OCI-LY7 (cell line): Measurements from ENCODE around the gene WDR5. TPM values are rescaled to one million over a fixed set of nuclear protein-coding genes. Genes with fewer than 3 reads are reported as not detected.

ENCODE experiments used
- BruUV-seq: library from RNA; stranded (reverse); fragments of 400-500 nt; replicated peaks from 2 replicates; lab custom pipeline; 2021; lab: Mats Ljungman, UMichigan
- CTCF ChIA-PET: fragments of 300-600 bp; sonication (Branson Sonifier 250); formaldehyde crosslinking; loops from one replicate; lab custom pipeline; 2022; ENCODE audit warnings: antibody characterized with exemption; ENCODE audit not compliant: unreplicated experiment; lab: Charles Lee
- POLR2A ChIA-PET: fragments of 300-600 bp; sonication (Branson Sonifier 250); formaldehyde crosslinking; loops from one replicate; lab custom pipeline; 2022; ENCODE audit warnings: antibody characterized with exemption; lab: Charles Lee
- DNase-seq: peaks from one replicate; pipeline ENCODE4 v3.0.0-alpha.2; 2015; ENCODE audit warnings: low spot score
- H2AFZ ChIP-seq: fragments of 200-600 bp; sonication (generic), shearing (Covaris generic); 2 replicates; pipeline ENCODE4 v1.6.1; 2014; ENCODE audit warnings: mild to moderate bottlenecking, antibody characterized with exemption, low read length, moderate library complexity
- H3K27ac ChIP-seq: fragments of 200-600 bp; sonication (generic); 2 replicates; pipeline ENCODE4 v1.5.1; 2014; ENCODE audit warnings: mixed run types, low read depth, mild to moderate bottlenecking, moderate library complexity, low read length, inconsistent platforms; ENCODE audit not compliant: poor library complexity, severe bottlenecking
- H3K36me3 ChIP-seq: fragments of 200-600 bp; sonication (generic); 2 replicates; pipeline ENCODE4 v1.6.1; 2014; ENCODE audit warnings: mild to moderate bottlenecking, antibody characterized with exemption, low read length, moderate library complexity, mixed read lengths; ENCODE audit not compliant: insufficient read depth
- H3K4me1 ChIP-seq: fragments of 200-600 bp; sonication (generic); 2 replicates; pipeline ENCODE4 v1.5.1; 2014; ENCODE audit warnings: mild to moderate bottlenecking, low read length; ENCODE audit not compliant: insufficient read depth, poor library complexity, severe bottlenecking
- H3K4me2 ChIP-seq: fragments of 200-600 bp; sonication (generic); 2 replicates; pipeline ENCODE4 v1.6.1; 2014; ENCODE audit warnings: mild to moderate bottlenecking, low read length
- H3K4me3 ChIP-seq: fragments of 200-600 bp; sonication (generic); 2 replicates; pipeline ENCODE4 v1.5.1; 2014; ENCODE audit warnings: mild to moderate bottlenecking, low read depth, low read length; ENCODE audit not compliant: poor library complexity, severe bottlenecking
- H3K79me2 ChIP-seq: fragments of 200-600 bp; sonication (generic); 2 replicates; pipeline ENCODE4 v1.6.1; 2016; ENCODE audit warnings: low read depth, mild to moderate bottlenecking, low read length, moderate library complexity, mixed read lengths; ENCODE audit not compliant: insufficient read depth
- H3K9me2 ChIP-seq: fragments of 200-600 bp; sonication (generic); 2 replicates; pipeline ENCODE4 v1.6.1; 2016; ENCODE audit warnings: mild to moderate bottlenecking, low read length, mixed read lengths; ENCODE audit not compliant: insufficient read depth
- H3K9me3 ChIP-seq: fragments of 200-600 bp; sonication (generic); 2 replicates; pipeline ENCODE4 v1.6.1; 2014; ENCODE audit warnings: mild to moderate bottlenecking, mixed run types, low read length, mixed read lengths
- H4K20me1 ChIP-seq: fragments of 200-600 bp; sonication (generic); 2 replicates; pipeline ENCODE4 v1.6.1; 2014; ENCODE audit warnings: mild to moderate bottlenecking, antibody characterized with exemption, low read length, moderate library complexity, mixed read lengths; ENCODE audit not compliant: insufficient read depth
- EZH2phosphoT487 ChIP-seq: fragments of 200-600 bp; sonication (generic); IDR thresholded peaks from 2 replicates; pipeline ENCODE4 v1.6.1; 2018; ENCODE audit warnings: low read depth, borderline replicate concordance, mild to moderate bottlenecking, mixed run types, antibody characterized with exemption, low read length, moderate library complexity, mixed read lengths
- intact Hi-C: fragments of 100-400 bp; cut with micrococcal nuclease; formaldehyde crosslinking; loops from one replicate; pipeline ENCODE4 v1.10.0; 2022; ENCODE audit not compliant: unreplicated experiment
- total RNA-seq, 2 experiments: library from RNA; depleted of rRNA in 1 of 2; stranded (reverse); fragments of >200 nt in 1 of 2; shearing (Covaris generic) in 1 of 2; gene quantifications; 2 replicates each; pipeline ENCODE4 v1.2.3, GENCODE V29; 2014 to 2022
- TF ChIP-seq, protein P1 (sequence below): fragments of 200-600 bp; sonication (generic); conservative IDR thresholded peaks from 2 replicates; pipeline ENCODE4 v1.5.1; 2014; ENCODE audit warnings: mild to moderate bottlenecking, antibody characterized with exemption, low read length, moderate library complexity, mixed read lengths

WDR5 gene
- total RNA-seq, 2 experiments from 2014 or later: 32.5 to 44.6 TPM

DNA sequence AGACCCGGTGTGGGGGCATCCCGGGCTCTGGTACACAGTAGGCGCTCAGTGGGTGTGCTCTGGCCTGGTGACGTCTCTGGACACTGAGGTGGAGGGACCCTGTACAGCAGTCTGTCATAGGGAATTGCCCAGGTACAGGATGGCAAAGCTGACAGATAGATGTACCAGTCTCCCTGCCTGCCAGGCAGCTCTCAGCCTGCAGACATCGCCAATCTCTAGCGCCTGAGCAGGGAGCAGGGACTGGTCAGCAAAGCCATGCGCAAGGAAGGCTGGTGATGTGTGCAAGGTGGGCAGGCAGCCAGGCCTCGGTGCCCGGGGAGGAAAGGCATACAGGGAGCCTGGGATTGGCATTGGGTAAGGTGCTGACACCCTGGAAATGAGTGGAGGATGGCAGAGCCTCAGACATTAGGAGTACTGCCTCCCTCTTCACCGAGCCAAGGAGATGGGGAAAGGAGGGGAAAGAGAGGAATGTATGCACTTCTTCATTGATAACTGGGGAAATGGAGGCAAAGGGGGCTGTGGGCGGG is 34.2 kb upstream of the WDR5 start:
- no TSS peak for BruUV-seq
- no peak overlapping the region for H3K4me3 ChIP-seq
- intact Hi-C loops: no loop called here
- no peaks in the 10 kb centered on the region for H3K9me2 ChIP-seq
- H3K27ac ChIP-seq: no peak overlapping the region
- no peak overlapping the region for H2AFZ ChIP-seq
- no peaks in the 10 kb centered on the region for H3K4me1 ChIP-seq
- H3K79me2 ChIP-seq: no peaks in the 10 kb centered on the region
- TF ChIP-seq EZH2phosphoT487: no peak
- TF ChIP-seq, protein P1, sequence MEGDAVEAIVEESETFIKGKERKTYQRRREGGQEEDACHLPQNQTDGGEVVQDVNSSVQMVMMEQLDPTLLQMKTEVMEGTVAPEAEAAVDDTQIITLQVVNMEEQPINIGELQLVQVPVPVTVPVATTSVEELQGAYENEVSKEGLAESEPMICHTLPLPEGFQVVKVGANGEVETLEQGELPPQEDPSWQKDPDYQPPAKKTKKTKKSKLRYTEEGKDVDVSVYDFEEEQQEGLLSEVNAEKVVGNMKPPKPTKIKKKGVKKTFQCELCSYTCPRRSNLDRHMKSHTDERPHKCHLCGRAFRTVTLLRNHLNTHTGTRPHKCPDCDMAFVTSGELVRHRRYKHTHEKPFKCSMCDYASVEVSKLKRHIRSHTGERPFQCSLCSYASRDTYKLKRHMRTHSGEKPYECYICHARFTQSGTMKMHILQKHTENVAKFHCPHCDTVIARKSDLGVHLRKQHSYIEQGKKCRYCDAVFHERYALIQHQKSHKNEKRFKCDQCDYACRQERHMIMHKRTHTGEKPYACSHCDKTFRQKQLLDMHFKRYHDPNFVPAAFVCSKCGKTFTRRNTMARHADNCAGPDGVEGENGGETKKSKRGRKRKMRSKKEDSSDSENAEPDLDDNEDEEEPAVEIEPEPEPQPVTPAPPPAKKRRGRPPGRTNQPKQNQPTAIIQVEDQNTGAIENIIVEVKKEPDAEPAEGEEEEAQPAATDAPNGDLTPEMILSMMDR: no peak
- no peak for DNase-seq
- H4K20me1 ChIP-seq: no peaks in the 10 kb centered on the region
- H3K9me3 ChIP-seq: no peaks in the 10 kb centered on the region
- CTCF ChIA-PET: no interaction called here
- H3K4me2 ChIP-seq: no peak overlapping the region
- H3K36me3 ChIP-seq: no peaks in the 10 kb centered on the region
- POLR2A ChIA-PET: no interaction called here

DNA sequence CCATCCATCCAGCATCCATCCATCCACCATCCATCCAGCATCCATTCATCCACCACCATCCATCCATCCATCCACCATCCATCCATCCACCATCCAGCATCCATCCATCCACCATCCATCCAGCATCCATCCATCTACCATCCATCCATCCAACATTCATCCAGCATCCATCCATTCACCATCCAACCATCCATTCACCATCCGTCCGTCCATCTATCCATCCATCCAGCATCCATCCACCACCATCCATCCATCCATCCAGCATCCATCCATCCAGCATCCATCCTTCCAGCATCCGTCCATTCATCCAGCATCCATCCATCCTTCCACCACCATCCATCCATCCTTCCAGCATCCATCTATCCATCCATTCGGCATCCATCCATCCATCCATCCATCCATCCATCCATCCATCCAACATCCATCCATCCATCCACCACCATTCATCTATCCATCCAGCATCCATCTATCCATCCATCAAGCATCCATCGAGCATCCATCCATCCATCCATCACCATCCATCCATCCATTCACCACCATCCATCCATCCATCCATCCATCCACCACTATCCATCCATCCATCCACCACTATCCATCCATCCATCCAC is 32.4 kb upstream of the WDR5 start:
- DNase-seq: no peak
- Histone ChIP-seq H4K20me1 (no peaks in the 10 kb centered on the region), H3K9me3 (no peaks in the 10 kb centered on the region), H3K36me3 (no peaks in the 10 kb centered on the region), H3K9me2 (no peaks in the 10 kb centered on the region), H3K4me1 (no peaks in the 10 kb centered on the region), H3K4me2 (no peak overlapping the region), H3K4me3 (no peak overlapping the region), H3K79me2 (no peaks in the 10 kb centered on the region), H3K27ac (no peak overlapping the region), H2AFZ (no peak overlapping the region)
- intact Hi-C loops: no loop called here
- CTCF ChIA-PET: no interaction called here
- POLR2A ChIA-PET: no interaction called here
- TF ChIP-seq, protein P1: no peak
- no peak for TF ChIP-seq EZH2phosphoT487
- no TSS peak for BruUV-seq

GRCh38 chr9:134111064-134111463 is 24.8 kb upstream of the WDR5 start:
- H3K4me3 ChIP-seq: no peak overlapping the region
- no peak overlapping the region for H3K27ac ChIP-seq
- H3K4me1 ChIP-seq: no peaks in the 10 kb centered on the region
- no peaks in the 10 kb centered on the region for H3K79me2 ChIP-seq
- no peaks in the 10 kb centered on the region for H3K36me3 ChIP-seq
- no peak for DNase-seq
- H4K20me1 ChIP-seq: no peaks in the 10 kb centered on the region
- POLR2A ChIA-PET: no interaction called here
- no TSS peak for BruUV-seq
- no peak overlapping the region for H3K4me2 ChIP-seq
- H3K9me3 ChIP-seq: no peaks in the 10 kb centered on the region
- intact Hi-C loops: no loop called here
- no peak overlapping the region for H2AFZ ChIP-seq
- TF ChIP-seq, protein P1: no peak
- no peak for TF ChIP-seq EZH2phosphoT487
- H3K9me2 ChIP-seq: no peaks in the 10 kb centered on the region
- CTCF ChIA-PET: no interaction called here
